T-helper 17 cell (primary cell): ENCODE measurements around the gene SLC35G2. TPM values are rescaled to one million over a fixed set of nuclear protein-coding genes. Genes with fewer than 3 reads are reported as not detected.
"Not testable (repeated sequence)": the region's sequence is repeated elsewhere in the genome, so short reads cannot be mapped to it uniquely, and the experiment has no call there.

Experiments used
- ATAC-seq: fragments of 150-1000 bp; cut with Tn5 transposase; 2 replicates; pipeline ENCODE4 v1.10.0; 2021; ENCODE audit warnings: mild to moderate bottlenecking, moderate library complexity
- DNase-seq, 3 donors: peaks; one replicate each; pipeline versions ENCODE4 v3.0.0 to v3.0.0-alpha.2; 2020 to 2021
- H3K9me3 ChIP-seq: one replicate; pipeline ENCODE4 v1.7.0; 2013; ENCODE audit warnings: low read length, mild to moderate bottlenecking; ENCODE audit not compliant: control insufficient read depth, poor library complexity, severe bottlenecking
- H3K27ac Mint-ChIP-seq: one replicate; pipeline ENCODE4 v1.8.0; 2022; ENCODE audit warnings: mild to moderate bottlenecking, moderate library complexity, mixed read lengths
- H3K27me3 Mint-ChIP-seq: one replicate; pipeline ENCODE4 v1.8.0; 2022; ENCODE audit warnings: mixed read lengths
- H3K36me3 Mint-ChIP-seq: one replicate; pipeline ENCODE4 v1.8.0; 2022; ENCODE audit warnings: low read depth, mixed read lengths
- H3K4me1 Mint-ChIP-seq: one replicate; pipeline ENCODE4 v1.8.0; 2022; ENCODE audit warnings: mild to moderate bottlenecking, mixed read lengths
- H3K4me3 Mint-ChIP-seq: one replicate; pipeline ENCODE4 v1.8.0; 2022; ENCODE audit warnings: mild to moderate bottlenecking, moderate library complexity, mixed read lengths
- total RNA-seq, 4 donors: library from RNA in 2 of 4; stranded (reverse) in 2 of 4; gene quantifications; one replicate each; pipeline ENCODE4 v1.2.3 and lab custom pipeline; 2022 to 2026

The SLC35G2 gene
- total RNA-seq, 2 donors from 2014 or later: 0.15 TPM; not detected in 1

GRCh38 chr3:136839556-136839931 is 20.6 kb downstream of the SLC35G2 start:
- peaks cover 8% of the 10 kb centered on the region for H3K36me3 Mint-ChIP-seq
- peaks cover 11% of the 10 kb centered on the region for H3K4me1 Mint-ChIP-seq
- ATAC-seq (no peak), DNase-seq (no peak)
- no peaks in the 10 kb centered on the region for H3K27me3 Mint-ChIP-seq
- no peak overlapping the region for H3K4me3 Mint-ChIP-seq
- H3K9me3 ChIP-seq: no peaks in the 10 kb centered on the region
- no peak overlapping the region for H3K27ac Mint-ChIP-seq

GRCh38 chr3:136840252-136840651 is 21.3 kb downstream of the SLC35G2 start:
- ATAC-seq (no peak), DNase-seq (no peak)
- Mint-ChIP-seq H3K27me3 (no peaks in the 10 kb centered on the region), H3K27ac (no peak overlapping the region), H3K36me3 (peaks cover 8% of the 10 kb centered on the region), H3K4me1 (peaks cover 11% of the 10 kb centered on the region), H3K4me3 (no peak overlapping the region)
- no peaks in the 10 kb centered on the region for H3K9me3 ChIP-seq

DNA sequence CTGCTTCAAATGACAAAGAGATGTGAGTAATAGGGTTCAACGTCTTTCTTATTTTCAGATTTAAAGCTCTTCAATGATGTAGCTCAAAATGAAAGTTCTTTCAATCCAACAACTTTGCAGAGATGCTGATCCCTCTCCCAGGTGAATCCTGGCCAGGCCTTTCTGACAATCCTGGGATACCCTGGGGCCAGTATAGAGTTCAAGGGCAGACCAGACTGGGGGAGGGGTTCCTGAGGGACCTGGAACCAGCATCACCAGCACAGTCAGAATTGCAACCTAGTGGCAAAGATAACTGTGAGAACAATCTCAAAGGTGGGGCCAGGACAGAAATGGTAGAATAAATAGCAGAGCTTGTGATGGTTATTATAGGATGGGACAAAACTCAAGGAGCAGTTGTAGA is 23.4 kb downstream of the SLC35G2 start:
- no peak overlapping the region for H3K27ac Mint-ChIP-seq
- DNase-seq (no peak), ATAC-seq (no peak)
- no peaks in the 10 kb centered on the region for H3K27me3 Mint-ChIP-seq
- no peaks in the 10 kb centered on the region for H3K9me3 ChIP-seq
- H3K4me1 Mint-ChIP-seq: peaks cover 11% of the 10 kb centered on the region
- peaks cover 8% of the 10 kb centered on the region for H3K36me3 Mint-ChIP-seq
- no peak overlapping the region for H3K4me3 Mint-ChIP-seq

- H3K4me1 Mint-ChIP-seq: peaks cover 4% of the 10 kb centered on the region
- ATAC-seq: no peak
- H3K27ac Mint-ChIP-seq: no peak overlapping the region
Observed at GRCh38 chr3:136844724-136845123, 25.8 kb downstream of the SLC35G2 start.

GRCh38 chr3:136852180-136852579 is 33.3 kb downstream of the SLC35G2 start:
- H3K9me3 ChIP-seq: no peaks in the 10 kb centered on the region
- peaks cover 8% of the 10 kb centered on the region for H3K4me1 Mint-ChIP-seq
- no peak overlapping the region for H3K4me3 Mint-ChIP-seq
- DNase-seq (no peak), ATAC-seq (no peak)
- peaks cover 6% of the 10 kb centered on the region for H3K36me3 Mint-ChIP-seq
- no peak overlapping the region for H3K27ac Mint-ChIP-seq
- H3K27me3 Mint-ChIP-seq: no peaks in the 10 kb centered on the region

More at GRCh38 chr3:136844724-136845123, 25.8 kb downstream of the SLC35G2 start:
- no peak overlapping the region for H3K4me3 Mint-ChIP-seq
- H3K9me3 ChIP-seq: no peaks in the 10 kb centered on the region
- H3K36me3 Mint-ChIP-seq: peaks cover 6% of the 10 kb centered on the region
- no peak for DNase-seq
- no peaks in the 10 kb centered on the region for H3K27me3 Mint-ChIP-seq

- Mint-ChIP-seq H3K4me3 (no peak overlapping the region), H3K27ac (no peak overlapping the region), H3K4me1 (peaks cover 21% of the 10 kb centered on the region), H3K36me3 (peaks cover 4% of the 10 kb centered on the region), H3K27me3 (no peaks in the 10 kb centered on the region)
- H3K9me3 ChIP-seq: no peaks in the 10 kb centered on the region
- ATAC-seq (no peak), DNase-seq (no peak)
Observed at GRCh38 chr3:136856665-136857064, 37.7 kb downstream of the SLC35G2 start.

DNA sequence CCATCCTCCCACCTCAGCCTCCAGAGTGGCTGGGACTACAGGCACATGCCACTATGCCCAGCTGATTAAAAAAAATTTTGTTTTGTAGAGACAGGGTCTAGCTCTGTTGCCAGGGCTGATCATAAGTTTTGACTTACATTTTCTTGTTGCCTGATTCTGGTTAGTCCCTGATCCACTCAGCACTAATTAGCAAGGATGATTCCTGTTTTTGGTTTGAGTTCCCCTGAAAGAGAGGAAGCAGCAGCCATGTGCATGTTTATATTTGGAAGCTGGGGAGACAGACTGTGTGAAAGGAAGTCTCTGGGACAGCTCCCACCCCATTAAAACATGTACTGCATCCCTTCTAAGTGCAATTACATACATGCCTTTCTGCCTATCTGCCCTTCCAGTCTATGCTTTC is 39.5 kb downstream of the SLC35G2 start:
- DNase-seq (no peak), ATAC-seq (no peak)
- Mint-ChIP-seq H3K27ac (no peak overlapping the region), H3K4me3 (no peak overlapping the region), H3K4me1 (peaks cover 28% of the 10 kb centered on the region), H3K36me3 (peaks cover 3% of the 10 kb centered on the region), H3K27me3 (no peaks in the 10 kb centered on the region)
- no peaks in the 10 kb centered on the region for H3K9me3 ChIP-seq

DNA sequence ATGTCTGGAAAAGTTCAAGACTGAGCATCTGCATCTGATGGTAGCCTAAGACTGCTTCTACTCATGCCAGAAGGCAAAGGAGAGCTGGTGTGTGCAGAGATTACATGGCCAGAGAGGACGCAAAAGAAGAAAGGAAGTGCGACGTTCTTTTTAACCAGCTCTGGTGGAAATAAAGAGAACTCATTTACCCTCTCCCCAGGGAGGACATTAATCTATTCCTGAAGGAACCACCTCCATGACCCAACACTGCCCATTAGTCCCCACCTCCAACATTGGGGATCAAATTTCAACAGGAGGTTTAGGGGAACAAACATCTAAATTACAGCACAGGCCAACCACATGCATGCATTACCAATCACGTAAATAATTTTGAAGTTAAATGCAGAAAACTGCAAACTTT is 41.6 kb downstream of the SLC35G2 start:
- ATAC-seq (no peak), DNase-seq (no peak)
- peak overlapping the region; percentile 95 for H3K4me3 Mint-ChIP-seq
- peaks cover 31% of the 10 kb centered on the region for H3K4me1 Mint-ChIP-seq
- H3K36me3 Mint-ChIP-seq: peaks cover 3% of the 10 kb centered on the region
- no peaks in the 10 kb centered on the region for H3K27me3 Mint-ChIP-seq
- no peaks in the 10 kb centered on the region for H3K9me3 ChIP-seq
- H3K27ac Mint-ChIP-seq: peak overlapping the region; percentile 98

GRCh38 chr3:136861890-136862616 is 43.1 kb downstream of the SLC35G2 start, which contains the start of gene NCK1:
Gene NCK1 (plus strand): TSS chr3:136862208. CDS start chr3:136928002, 65,794 bp downstream.
- Mint-ChIP-seq H3K4me3 (peak within 1 kb of the TSS; percentile 95), H3K4me1 (peaks cover 43% of the 10 kb centered on the region), H3K36me3 (no peaks in the 10 kb centered on the region), H3K27ac (peak within 1 kb of the TSS; percentile 98), H3K27me3 (no peaks in the 10 kb centered on the region)
- peak; percentile 96 for ATAC-seq
- H3K9me3 ChIP-seq: no peaks in the 10 kb centered on the region
- DNase-seq: peak; percentile 94 to 97 (median 96)

DNA sequence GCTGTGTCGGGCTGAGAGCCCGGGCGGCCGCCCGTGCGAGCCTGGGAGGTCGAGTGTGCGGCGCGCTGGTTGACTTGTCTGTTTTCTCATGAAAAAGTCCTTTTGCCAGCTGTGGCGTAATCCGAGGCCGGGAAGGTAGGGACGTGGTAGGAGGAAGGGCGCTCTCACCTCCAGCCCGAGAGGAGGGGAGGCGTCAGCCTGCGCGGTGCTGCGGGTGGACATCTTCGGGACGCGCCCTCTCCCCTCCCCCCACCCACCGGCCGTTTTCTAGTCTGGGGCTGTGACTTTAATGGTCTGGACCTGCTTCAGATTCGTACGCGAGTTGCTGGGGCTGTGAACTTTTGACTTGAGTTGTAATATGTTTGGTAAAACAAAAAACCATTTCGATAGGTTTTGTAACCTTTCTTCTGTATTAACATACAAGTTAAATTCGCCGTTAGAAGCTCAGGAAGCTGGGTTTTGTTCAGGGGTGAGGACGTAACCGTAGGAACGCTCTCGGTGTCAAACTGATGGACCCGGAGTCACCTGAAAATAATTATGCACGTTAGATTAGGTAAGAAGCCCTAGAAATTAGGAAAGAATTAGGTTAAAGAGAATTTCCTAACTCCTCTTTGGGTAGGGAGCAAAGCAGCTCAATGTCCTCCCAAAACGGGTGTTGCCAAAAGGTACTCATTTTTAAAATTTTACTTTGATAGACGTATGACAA is 43.8 kb downstream of the SLC35G2 start:
- DNase-seq: peak; percentile 10 to 31 (median 24)
- peaks cover 49% of the 10 kb centered on the region for H3K4me1 Mint-ChIP-seq
- H3K9me3 ChIP-seq: no peaks in the 10 kb centered on the region
- H3K27ac Mint-ChIP-seq: peak overlapping the region; percentile 98
- ATAC-seq: no peak
- no peaks in the 10 kb centered on the region for H3K36me3 Mint-ChIP-seq
- H3K4me3 Mint-ChIP-seq: peak overlapping the region; percentile 95
- no peaks in the 10 kb centered on the region for H3K27me3 Mint-ChIP-seq

DNA sequence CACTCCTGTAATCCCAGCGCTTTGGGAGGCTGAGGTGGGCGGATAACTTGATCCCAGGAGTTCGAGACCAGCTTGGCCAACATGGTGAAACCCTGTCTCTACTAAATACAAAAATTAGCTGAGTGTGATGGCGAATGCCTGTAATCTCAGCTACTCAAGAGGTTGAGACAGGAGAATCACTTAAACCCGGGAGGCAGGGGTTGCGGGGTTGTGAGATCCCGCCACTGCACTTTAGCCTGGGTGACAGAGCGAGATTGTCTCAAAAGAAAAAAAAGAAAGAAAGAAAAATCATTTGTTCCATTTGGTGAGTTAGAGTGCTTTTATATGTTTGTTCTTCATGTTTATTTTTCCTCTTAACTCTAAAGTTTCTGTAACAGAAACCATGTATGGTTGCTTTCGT is 50.4 kb downstream of the SLC35G2 start:
- H3K4me3 Mint-ChIP-seq: no peak overlapping the region
- H3K9me3 ChIP-seq: no peaks in the 10 kb centered on the region
- H3K36me3 Mint-ChIP-seq: peaks cover 5% of the 10 kb centered on the region
- H3K4me1 Mint-ChIP-seq: peaks cover 35% of the 10 kb centered on the region
- H3K27ac Mint-ChIP-seq: no peak overlapping the region
- ATAC-seq (no peak), DNase-seq (no peak)
- H3K27me3 Mint-ChIP-seq: no peaks in the 10 kb centered on the region

- H3K27me3 Mint-ChIP-seq, H3K4me3 Mint-ChIP-seq, DNase-seq, ATAC-seq, H3K9me3 ChIP-seq, H3K36me3 Mint-ChIP-seq, H3K27ac Mint-ChIP-seq: not testable (repeated sequence)
- H3K4me1 Mint-ChIP-seq: peaks cover 25% of the 10 kb centered on the region
Observed at GRCh38 chr3:136872258-136872657, 53.3 kb downstream of the SLC35G2 start.

- H3K9me3 ChIP-seq, DNase-seq, H3K4me3 Mint-ChIP-seq, H3K27me3 Mint-ChIP-seq, H3K36me3 Mint-ChIP-seq, ATAC-seq, H3K27ac Mint-ChIP-seq: not testable (repeated sequence)
- peaks cover 32% of the 10 kb centered on the region for H3K4me1 Mint-ChIP-seq
Observed at GRCh38 chr3:136879510-136879909, 60.6 kb downstream of the SLC35G2 start.
